ENCODE results near the gene B4GALNT1. TPM values are rescaled to one million over a fixed set of nuclear protein-coding genes. Genes with fewer than 3 reads are reported as not detected.

Gene B4GALNT1
- total and polyA plus RNA-seq, 9 of the 15 experiments (the other 6 are each of a cell fraction or from before 2014, with no cell fraction given): 1.0 to 32.2 (median 9.8) TPM

DNA sequence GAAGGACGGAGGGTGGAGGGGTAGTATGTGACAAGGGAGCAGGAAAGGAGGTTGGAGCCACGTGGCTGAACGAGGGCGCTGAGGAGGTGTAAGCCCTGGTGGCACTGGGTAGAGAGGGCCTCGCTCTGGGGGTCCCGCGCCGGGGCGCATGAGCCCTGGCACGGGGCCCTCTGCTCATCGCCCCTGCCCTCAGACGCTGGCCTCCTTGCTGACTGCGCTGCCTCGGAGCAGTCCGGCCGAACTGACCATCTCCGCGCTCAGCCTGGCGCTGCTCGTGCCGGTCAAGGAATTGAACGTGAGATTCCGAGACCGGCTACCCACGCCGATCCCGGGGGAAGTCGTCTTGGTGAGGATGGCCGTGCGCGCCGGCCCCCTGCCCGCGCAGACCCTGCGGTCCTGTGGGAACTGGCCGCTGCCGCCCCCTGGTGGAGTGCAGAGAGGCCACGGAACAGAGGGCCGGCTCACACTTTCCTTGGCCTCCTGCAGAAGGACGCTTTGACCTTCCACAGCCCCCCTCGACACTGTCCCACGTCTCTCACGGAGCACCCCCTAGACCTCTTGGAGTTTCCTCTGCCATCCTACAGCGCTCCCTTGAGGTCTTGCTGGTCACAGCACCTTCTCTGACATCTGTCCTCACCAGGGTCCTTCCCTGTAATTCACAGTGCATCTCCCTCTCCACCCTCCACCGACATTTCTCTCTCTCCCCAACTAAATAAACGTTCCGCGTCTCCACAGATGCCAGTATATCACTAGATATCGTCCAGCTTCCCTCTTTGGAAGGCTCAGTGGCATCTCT, 11.3 kb downstream of the B4GALNT1 start (continued):
- TF ChIP-seq ELK3 (CRISPR knock-in tag; IDR thresholded peaks at IDR 0.05) (no peak), ZFX (CRISPR knock-in tag; IDR thresholded peaks at IDR 0.05) (no peak), ZNF140 (CRISPR knock-in tag; IDR thresholded peaks at IDR 0.05) (no peak), SMARCC2 (IDR thresholded peaks at IDR 0.05; ENCODE audit: low read depth) (no peak), ZNF311 (CRISPR knock-in tag; IDR thresholded peaks at IDR 0.05) (no peak), BCL6 (CRISPR knock-in tag; IDR thresholded peaks at IDR 0.05) (no peak), NR0B1 (IDR thresholded peaks at IDR 0.05; ENCODE audit: partially characterized antibody) (no peak), NR2C2 (CRISPR knock-in tag; IDR thresholded peaks at IDR 0.05) (0 out of 2 replicates have a peak, but pooled peaks have one; percentile 14), NR2C2 (tag; IDR thresholded peaks at IDR 0.05) (no peak), EGR1 (conservative IDR thresholded peaks at IDR 0.05) (no peak), ZNF408 (CRISPR knock-in tag; IDR thresholded peaks at IDR 0.05; ENCODE audit: low read depth) (no peak), TAF1 (IDR thresholded peaks at IDR 0.05; ENCODE audit: control insufficient read depth, extremely low read depth, insufficient read depth, low read length, severe bottlenecking) (peak; percentile 8), MBD1 (CRISPR knock-in tag; IDR thresholded peaks at IDR 0.05) (peak; percentile 65; the same call in 1 of the 2 replicates), SREBF1 (IDR thresholded peaks at IDR 0.05; ENCODE audit: borderline replicate concordance, low read depth, low read length) (no peak)
- TF ChIP-seq, protein P1, sequence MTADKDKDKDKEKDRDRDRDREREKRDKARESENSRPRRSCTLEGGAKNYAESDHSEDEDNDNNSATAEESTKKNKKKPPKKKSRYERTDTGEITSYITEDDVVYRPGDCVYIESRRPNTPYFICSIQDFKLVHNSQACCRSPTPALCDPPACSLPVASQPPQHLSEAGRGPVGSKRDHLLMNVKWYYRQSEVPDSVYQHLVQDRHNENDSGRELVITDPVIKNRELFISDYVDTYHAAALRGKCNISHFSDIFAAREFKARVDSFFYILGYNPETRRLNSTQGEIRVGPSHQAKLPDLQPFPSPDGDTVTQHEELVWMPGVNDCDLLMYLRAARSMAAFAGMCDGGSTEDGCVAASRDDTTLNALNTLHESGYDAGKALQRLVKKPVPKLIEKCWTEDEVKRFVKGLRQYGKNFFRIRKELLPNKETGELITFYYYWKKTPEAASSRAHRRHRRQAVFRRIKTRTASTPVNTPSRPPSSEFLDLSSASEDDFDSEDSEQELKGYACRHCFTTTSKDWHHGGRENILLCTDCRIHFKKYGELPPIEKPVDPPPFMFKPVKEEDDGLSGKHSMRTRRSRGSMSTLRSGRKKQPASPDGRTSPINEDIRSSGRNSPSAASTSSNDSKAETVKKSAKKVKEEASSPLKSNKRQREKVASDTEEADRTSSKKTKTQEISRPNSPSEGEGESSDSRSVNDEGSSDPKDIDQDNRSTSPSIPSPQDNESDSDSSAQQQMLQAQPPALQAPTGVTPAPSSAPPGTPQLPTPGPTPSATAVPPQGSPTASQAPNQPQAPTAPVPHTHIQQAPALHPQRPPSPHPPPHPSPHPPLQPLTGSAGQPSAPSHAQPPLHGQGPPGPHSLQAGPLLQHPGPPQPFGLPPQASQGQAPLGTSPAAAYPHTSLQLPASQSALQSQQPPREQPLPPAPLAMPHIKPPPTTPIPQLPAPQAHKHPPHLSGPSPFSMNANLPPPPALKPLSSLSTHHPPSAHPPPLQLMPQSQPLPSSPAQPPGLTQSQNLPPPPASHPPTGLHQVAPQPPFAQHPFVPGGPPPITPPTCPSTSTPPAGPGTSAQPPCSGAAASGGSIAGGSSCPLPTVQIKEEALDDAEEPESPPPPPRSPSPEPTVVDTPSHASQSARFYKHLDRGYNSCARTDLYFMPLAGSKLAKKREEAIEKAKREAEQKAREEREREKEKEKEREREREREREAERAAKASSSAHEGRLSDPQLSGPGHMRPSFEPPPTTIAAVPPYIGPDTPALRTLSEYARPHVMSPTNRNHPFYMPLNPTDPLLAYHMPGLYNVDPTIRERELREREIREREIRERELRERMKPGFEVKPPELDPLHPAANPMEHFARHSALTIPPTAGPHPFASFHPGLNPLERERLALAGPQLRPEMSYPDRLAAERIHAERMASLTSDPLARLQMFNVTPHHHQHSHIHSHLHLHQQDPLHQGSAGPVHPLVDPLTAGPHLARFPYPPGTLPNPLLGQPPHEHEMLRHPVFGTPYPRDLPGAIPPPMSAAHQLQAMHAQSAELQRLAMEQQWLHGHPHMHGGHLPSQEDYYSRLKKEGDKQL (CRISPR knock-in tag; IDR thresholded peaks at IDR 0.05; ENCODE audit: borderline replicate concordance): no peak
- TF ChIP-seq, protein P2, sequence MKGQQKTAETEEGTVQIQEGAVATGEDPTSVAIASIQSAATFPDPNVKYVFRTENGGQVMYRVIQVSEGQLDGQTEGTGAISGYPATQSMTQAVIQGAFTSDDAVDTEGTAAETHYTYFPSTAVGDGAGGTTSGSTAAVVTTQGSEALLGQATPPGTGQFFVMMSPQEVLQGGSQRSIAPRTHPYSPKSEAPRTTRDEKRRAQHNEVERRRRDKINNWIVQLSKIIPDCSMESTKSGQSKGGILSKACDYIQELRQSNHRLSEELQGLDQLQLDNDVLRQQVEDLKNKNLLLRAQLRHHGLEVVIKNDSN (CRISPR knock-in tag; IDR thresholded peaks at IDR 0.05): no peak
